Esophagus squamous epithelium (tissue), 4 donors: ENCODE results near the gene PPP1R14C.

ENCODE experiments used
- CTCF ChIP-seq, 6 experiments: fragments of 450-650 bp in 4 of 6; fragments of 200-600 bp in 2 of 6; sonication (generic) in 2 of 6; IDR thresholded peaks; one replicate each; pipeline ENCODE4 v1.5.1; 2016 to 2019; ENCODE audit warnings: antibody characterized with exemption in 6 of 6, mild to moderate bottlenecking in 4 of 6, moderate library complexity in 4 of 6
- POLR2A ChIP-seq, 4 donors: fragments of 450-650 bp; IDR thresholded peaks; one replicate each; pipeline ENCODE4 v1.6.1; 2017; ENCODE audit warnings: antibody characterized with exemption in 4 of 4, mild to moderate bottlenecking in 4 of 4, moderate library complexity in 3 of 4

- TF ChIP-seq POLR2A (IDR thresholded peaks at IDR 0.05) (no peak), CTCF (IDR thresholded peaks at IDR 0.05) (no peak)
Observed at GRCh38 chr6:150098155-150098554, 44.7 kb upstream of the PPP1R14C start.
